DOHH2 (cell line): Measurements from ENCODE around the gene KRT9.

ENCODE experiments used
- EZH2phosphoT487 ChIP-seq: fragments of 200-600 bp; sonication (generic); IDR thresholded peaks from 2 replicates; pipeline ENCODE4 v1.6.1; 2017; ENCODE audit warnings: borderline replicate concordance, mild to moderate bottlenecking, antibody characterized with exemption, low read length, moderate library complexity, mixed read lengths
- TF ChIP-seq, protein P1 (sequence below): fragments of 200-600 bp; sonication (generic); IDR thresholded peaks from one replicate; pipeline ENCODE4 v1.5.1; 2014; ENCODE audit warnings: antibody characterized with exemption, mild to moderate bottlenecking, low read depth, low read length; ENCODE audit not compliant: poor library complexity, severe bottlenecking

DNA sequence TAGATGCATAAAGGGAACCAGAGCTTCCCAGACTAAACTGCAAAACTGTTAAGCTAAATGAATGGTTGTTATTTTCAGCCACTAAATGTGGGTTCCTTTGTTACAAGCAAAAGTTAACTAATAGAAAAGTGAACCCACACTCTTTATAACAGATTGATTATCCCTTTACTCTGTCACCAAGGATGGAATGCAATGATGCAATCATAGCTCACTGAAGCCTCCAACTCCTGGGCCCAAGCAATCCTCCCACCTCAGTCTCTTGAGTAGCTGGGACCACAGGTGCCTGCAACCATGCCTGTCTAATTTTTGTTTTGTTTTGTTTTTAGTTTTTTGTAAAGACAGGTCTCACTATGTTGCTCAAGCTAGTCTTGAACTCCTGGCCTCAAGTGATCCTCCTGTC lies 6.5 kb downstream of the KRT9 start:
- TF ChIP-seq, protein P1, sequence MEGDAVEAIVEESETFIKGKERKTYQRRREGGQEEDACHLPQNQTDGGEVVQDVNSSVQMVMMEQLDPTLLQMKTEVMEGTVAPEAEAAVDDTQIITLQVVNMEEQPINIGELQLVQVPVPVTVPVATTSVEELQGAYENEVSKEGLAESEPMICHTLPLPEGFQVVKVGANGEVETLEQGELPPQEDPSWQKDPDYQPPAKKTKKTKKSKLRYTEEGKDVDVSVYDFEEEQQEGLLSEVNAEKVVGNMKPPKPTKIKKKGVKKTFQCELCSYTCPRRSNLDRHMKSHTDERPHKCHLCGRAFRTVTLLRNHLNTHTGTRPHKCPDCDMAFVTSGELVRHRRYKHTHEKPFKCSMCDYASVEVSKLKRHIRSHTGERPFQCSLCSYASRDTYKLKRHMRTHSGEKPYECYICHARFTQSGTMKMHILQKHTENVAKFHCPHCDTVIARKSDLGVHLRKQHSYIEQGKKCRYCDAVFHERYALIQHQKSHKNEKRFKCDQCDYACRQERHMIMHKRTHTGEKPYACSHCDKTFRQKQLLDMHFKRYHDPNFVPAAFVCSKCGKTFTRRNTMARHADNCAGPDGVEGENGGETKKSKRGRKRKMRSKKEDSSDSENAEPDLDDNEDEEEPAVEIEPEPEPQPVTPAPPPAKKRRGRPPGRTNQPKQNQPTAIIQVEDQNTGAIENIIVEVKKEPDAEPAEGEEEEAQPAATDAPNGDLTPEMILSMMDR = no peak
- no peak for TF ChIP-seq EZH2phosphoT487
